Endothelial cell of umbilical vein (primary cell): Measurements from ENCODE around the gene LMNTD1.

Source experiments
- CTCF ChIP-seq, 2 donors: IDR thresholded peaks; 1 replicate in 1 of 2; 2 replicates in 1 of 2; pipeline ENCODE4 v1.5.1; 2011; ENCODE audit warnings: low read length in 2 of 2, mild to moderate bottlenecking in 2 of 2, moderate library complexity in 2 of 2, control low read depth in 1 of 2, inconsistent platforms in 1 of 2, low read depth in 1 of 2; ENCODE audit not compliant: insufficient read depth in 1 of 2; ENCODE audit errors: extremely low read depth in 1 of 2
- EZH2 ChIP-seq: IDR thresholded peaks from 2 replicates; pipeline ENCODE4 v1.6.1; 2012; ENCODE audit warnings: borderline replicate concordance, low read depth, mild to moderate bottlenecking, moderate library complexity, low read length, inconsistent platforms; ENCODE audit not compliant: severe bottlenecking
- GATA2 ChIP-seq: IDR thresholded peaks from 2 replicates; pipeline ENCODE4 v1.7.0; 2011; ENCODE audit warnings: low read depth, mild to moderate bottlenecking, moderate library complexity, mixed read lengths, low read length; ENCODE audit not compliant: insufficient read length, insufficient read depth
- MAX ChIP-seq: IDR thresholded peaks from 2 replicates; pipeline ENCODE4 v1.6.1; 2011; ENCODE audit not compliant: insufficient read depth, insufficient read length
- MYC ChIP-seq: IDR thresholded peaks from one replicate; pipeline ENCODE4 v1.6.1; 2011; ENCODE audit warnings: mild to moderate bottlenecking, low read depth, low read length
- POLR2A ChIP-seq: IDR thresholded peaks from 2 replicates; pipeline ENCODE4 v1.6.1; 2012; ENCODE audit warnings: low read depth, mild to moderate bottlenecking, control low read depth, low read length
- POLR2AphosphoS5 ChIP-seq: IDR thresholded peaks from 2 replicates; pipeline ENCODE4 v1.6.1; 2012; ENCODE audit warnings: low read depth, mild to moderate bottlenecking, control low read depth, low read length, moderate library complexity; ENCODE audit not compliant: insufficient read depth

GRCh38 chr12:25585662-25586061 lies 32.6 kb upstream of the LMNTD1 start:
- TF ChIP-seq CTCF (IDR thresholded peaks at IDR 0.05; ENCODE audit: extremely low read depth in 1 of 2, insufficient read depth in 1 of 2, low read depth in 1 of 2, low read length in 2 of 2): no peak
- no peak for TF ChIP-seq POLR2A
- no peak for TF ChIP-seq EZH2
- no peak for TF ChIP-seq POLR2AphosphoS5
- TF ChIP-seq MYC: no peak
- TF ChIP-seq GATA2: no peak
- TF ChIP-seq MAX: no peak
